EL (cell line): Measurements from ENCODE around the gene SMAD4.
"Not testable (repeated sequence)": the region's sequence is repeated elsewhere in the genome, so short reads cannot be mapped to it uniquely, and the experiment has no call there.

Experiments used
- DNase-seq: peaks from one replicate; pipeline ENCODE4 v3.0.0-alpha.2; 2016

Gene SMAD4

GRCh38 chr18:51029694-51030536 is at the start of gene SMAD4:
SMAD4 (plus strand) TSS chr18:51030213; CDS start chr18:51047047, 16,834 bp downstream.
- DNase-seq = peak; percentile 96

- peak; percentile 16 for DNase-seq
Measured at GRCh38 chr18:50981381-50981780, 48.6 kb upstream of the SMAD4 start.

DNA sequence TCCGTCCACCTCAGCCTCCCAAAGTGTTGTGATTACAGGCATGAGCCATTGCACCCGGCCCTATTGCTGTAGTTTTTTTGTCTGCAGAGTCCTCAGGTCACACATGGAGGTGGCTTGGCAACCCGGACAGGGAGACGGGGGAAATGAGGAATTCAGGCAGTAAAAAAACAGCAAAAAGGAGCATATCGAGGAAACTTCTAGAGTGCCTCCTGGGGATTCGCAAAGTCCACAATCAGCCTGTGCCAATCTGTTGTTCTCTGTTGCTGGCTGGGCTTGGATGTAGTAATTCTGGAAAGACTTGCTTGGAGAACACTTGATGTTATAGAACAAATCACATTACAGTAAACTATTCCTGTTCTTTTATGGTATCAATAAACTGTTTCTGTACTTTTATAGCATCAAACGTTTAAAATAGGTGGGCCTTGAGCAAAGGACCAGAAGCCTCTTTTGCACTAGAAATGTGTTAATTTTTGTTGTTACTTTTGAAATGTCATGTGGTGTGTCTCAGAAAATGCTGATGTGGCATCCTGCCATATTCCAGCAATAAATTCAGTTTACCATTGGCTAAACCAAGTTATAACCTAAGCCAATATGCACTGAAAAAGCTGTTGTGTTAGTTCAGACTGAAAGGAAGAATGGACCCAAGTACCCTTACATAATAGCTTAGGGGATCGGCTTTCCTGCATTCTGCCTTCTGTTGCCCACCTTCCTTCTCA is 47.8 kb upstream of the SMAD4 start:
- no peak for DNase-seq

- no peak for DNase-seq
Measured at GRCh38 chr18:50982802-50983179, 47.2 kb upstream of the SMAD4 start.

- peak; percentile 88 for DNase-seq
Measured at GRCh38 chr18:50986360-50987087, 43.5 kb upstream of the SMAD4 start.

DNA sequence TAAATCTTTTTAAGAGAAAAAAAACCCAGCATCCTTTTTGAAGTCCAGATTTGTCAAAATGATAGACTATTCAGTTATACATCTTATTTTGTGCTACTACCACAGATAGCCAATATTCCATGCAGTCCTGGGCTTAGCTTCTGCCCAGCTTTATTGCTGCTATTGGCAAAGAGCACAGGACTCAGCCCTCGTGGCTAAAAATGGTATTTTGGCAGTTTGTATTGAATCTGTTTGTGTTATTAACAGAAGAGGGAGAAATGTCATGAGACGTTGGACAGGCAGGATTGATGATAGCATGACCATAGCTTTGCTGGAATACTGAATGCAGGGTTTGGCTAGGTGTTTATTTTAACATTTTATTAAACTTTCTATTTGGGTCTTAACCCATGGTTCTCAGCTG is 42.8 kb upstream of the SMAD4 start:
- DNase-seq = no peak

DNA sequence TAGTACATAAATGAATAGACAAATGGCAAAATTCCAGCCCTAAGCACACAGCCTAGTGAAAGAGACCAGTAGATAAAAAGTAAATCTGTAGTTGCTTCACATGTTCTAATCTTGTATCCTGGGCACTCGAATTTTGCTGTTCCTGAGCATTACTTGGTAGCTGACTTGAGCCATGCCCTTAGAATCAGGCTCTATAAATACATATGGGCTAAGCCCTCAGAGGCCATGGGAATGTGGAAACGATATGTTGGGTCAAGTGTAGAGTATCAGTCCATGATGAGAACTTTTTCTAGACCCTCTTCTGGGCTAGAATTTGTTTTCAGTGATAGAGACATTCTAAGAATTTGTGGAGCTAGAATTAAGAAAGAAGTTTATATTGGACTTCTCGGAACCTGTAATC is 40.3 kb upstream of the SMAD4 start:
- no peak for DNase-seq

DNA sequence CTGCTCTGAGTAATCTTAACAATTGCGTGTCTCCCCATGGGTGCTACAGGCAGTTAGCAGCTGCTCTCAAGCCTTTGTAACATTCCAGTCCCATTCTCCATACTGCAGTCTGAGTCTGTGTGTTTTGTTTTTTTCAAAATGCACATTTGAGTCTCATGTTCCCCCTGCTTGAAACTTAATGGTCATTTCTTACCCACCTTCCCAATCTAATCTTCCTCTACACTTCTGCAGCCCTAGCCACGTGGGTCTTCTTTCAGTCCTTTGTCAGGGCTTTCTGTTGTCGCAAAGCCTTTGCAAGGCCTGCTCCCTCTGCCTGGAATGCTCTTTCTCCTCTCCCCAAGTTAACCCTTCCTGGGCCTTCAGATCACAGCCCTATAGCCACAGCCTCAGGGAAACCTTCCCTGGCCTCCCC is 37.7 kb upstream of the SMAD4 start:
- DNase-seq = no peak

DNA sequence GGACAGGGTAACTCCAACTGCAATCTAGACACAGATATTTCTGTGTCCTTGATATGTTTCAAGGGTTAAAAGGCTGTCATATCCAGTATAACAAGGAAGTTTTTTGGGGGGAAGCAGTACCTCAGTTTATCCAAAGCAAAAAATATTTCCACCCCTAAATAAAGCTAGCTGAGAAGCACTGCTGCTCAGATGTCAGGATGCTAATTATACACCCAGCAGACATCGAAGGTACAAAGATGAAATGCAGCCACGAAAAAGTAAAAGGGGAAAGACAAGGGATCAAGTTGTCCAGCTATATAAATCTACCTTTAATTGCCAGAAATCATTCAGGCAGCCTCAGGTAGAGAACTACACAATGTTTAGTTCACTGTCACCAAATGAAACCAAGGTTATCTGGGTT is 36.0 kb upstream of the SMAD4 start:
- DNase-seq = no peak

- not testable (repeated sequence) for DNase-seq
Measured at GRCh38 chr18:51003174-51003573, 26.8 kb upstream of the SMAD4 start.

DNA sequence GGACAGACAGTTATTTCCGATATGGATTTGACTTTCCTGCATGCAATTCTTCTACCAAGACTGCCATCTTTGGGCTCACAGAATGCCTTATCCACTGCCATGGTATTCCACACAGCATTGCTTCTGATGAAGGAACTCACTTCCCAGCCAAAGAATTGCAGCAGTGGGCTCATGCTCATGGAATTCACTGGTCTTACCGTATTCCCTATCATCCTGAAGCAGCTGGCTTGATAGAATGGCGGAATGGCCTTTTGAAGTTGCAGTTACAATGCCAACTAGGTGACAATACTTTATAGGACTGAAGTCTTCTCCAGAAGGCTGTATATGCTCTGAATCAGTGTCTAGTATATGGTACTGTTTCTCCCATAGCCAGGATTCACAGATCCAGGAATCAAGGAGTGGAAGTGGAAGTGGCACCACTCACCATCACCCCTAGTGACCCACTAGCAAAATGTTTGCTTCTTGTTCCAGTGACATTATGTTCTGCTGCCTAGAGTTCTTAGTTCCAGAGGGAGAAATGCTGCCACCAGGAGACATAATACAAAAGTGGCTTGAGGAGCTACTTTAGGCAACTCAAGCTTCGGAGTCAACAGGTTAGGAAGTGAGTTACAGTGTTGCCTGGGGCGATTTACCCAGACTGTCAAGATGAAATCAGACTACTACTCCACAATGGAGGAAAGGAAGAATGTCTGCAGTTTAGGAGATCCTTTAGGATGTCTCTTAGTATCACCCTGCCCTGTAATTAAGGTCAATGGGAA is 23.8 kb upstream of the SMAD4 start:
- DNase-seq = no peak

DNA sequence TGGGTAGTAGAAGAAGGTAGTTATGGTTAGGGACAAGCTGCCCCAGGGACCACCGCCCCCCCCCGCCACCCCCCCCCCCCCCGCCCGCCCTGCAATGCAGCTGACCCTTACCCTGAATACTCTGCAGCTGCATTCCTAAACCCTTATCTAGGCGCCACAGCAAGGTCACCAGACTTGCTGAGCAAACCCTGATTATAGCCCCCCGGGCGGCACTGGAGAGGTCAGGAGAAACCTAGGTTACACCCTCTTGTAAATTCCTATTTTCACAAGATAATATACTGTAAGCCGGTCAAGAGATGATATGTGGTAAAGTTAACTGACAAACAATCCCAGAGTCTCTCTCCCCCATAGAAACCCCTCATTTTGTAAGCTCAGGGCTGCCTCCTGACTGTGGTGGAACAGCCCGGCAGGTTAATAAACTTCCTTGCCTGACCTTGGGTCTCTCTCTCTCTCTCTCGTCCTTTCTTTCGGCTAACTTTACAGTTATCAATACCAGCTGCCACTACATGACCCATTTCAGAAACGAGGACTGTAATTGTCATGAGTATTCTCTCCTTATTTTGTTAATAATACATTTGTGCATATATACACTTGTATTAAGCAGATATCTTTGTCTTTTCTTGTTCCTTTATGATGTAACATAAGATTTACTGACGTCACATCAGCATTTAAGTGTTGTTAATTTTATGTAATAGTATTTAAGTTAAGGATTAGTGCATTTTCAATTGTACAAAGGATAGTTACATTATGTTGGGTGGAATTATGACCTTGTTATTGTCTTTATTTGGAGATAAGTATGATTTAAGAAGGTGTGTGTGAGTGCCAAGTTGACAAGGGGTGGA is 22.8 kb upstream of the SMAD4 start:
- DNase-seq = no peak

DNA sequence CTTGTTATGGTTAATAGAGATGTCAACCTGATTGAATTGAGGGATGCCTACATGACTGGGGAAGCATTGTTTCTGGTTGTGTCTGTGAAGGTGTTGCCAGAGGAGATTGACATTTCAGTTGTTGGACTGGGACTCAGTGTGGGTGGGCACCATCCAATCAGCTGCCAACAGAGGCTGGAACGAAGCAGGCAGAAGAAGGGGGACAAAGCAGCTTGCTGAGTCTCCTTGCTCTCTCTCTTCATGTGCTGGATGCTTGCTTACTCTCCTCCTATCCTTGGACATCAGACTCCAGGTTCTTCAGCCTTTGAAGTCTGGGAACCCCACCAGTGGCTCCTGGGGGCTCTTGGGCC is 22.2 kb upstream of the SMAD4 start:
- DNase-seq = no peak

- DNase-seq = peak; percentile 44
Measured at GRCh38 chr18:51009072-51009471, 20.9 kb upstream of the SMAD4 start.

DNA sequence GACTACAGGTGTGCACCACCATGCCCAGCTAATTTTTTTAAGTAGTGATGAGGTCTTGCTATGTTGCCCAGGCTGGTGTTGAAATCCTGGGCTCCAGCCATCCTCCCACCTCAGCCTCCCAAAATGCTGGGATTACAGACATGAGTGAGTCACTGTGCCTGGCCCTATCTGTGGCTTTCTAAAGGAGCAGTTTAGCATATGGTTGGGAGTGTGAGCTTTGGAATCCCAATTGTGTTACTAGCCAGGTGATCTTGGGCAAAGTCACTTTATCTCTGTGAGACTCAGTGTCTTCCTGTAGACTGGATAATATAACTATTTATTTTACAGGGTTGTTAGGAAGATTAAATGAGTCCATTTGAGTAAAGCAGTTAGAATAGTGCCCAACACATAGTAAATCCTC is 19.8 kb upstream of the SMAD4 start:
- DNase-seq = no peak

GRCh38 chr18:51011709-51012108 is 18.3 kb upstream of the SMAD4 start:
- DNase-seq = no peak

GRCh38 chr18:51012441-51012840 is 17.6 kb upstream of the SMAD4 start:
- no peak for DNase-seq

- DNase-seq = no peak
Measured at GRCh38 chr18:51013259-51013658, 16.8 kb upstream of the SMAD4 start.

- no peak for DNase-seq
Measured at GRCh38 chr18:51017140-51017879, 12.7 kb upstream of the SMAD4 start.

GRCh38 chr18:51020536-51020935 is 9.5 kb upstream of the SMAD4 start:
- no peak for DNase-seq

DNA sequence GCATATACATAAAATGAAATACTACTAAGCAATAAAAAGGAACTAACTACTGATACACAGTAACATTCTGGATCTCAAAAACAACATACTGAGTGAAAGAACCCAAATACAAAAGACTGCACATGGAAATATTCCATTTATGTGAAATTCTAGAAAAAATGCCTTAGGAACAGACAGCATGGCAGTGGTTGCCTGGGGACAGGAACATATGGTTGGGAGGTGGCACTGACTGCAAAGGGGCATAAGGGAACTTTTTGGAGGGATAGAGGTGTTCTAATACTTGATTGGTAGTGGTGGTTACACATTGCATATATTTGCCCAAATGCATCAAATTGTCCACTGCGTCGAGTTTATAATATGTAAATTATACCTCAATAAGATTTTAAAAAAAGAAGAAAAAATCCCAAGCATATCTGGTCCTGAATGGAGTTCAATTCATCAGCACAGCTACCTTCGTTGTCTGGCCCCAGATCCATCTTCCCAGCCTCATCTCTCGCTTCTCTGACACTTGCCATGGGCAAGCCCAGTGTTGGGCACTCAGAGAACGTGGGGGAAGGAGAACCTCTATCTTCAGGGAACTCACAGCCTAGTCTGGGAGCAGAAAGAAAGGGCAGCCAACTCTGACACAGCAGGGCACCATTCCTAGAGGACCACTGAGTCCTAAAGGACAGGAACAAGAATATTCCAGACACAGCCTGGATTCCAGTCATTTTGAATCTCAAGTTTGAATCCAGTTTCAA is 8.6 kb upstream of the SMAD4 start:
- no peak for DNase-seq
